ENCODE measurements around the gene TIPARP.

The TIPARP gene

GRCh38 chr3:156694536-156694935 lies 20.1 kb downstream of the TIPARP start:
- Histone ChIP-seq H2BK15ac (replicated peaks; ENCODE audit: low read depth) (no peak overlapping the region), H3K79me1 (ENCODE audit: low read length) (peaks cover 3% of the 10 kb centered on the region), H4K8ac (ENCODE audit: low read depth, low read length) (no peak overlapping the region), H3K9ac (ENCODE audit: low read length) (no peak overlapping the region), H2BK5ac (ENCODE audit: low read length) (no peak overlapping the region), H3K4me2 (ENCODE audit: low read length) (no peak overlapping the region), H3K4ac (ENCODE audit: low read depth, low read length) (no peak overlapping the region), H3K4me1 (ENCODE audit: control insufficient read depth, low read depth, low read length) (no peaks in the 10 kb centered on the region), H3K56ac (ENCODE audit: low read length) (no peak overlapping the region), H2AK5ac (ENCODE audit: low read length) (no peak overlapping the region), H2BK120ac (ENCODE audit: low read depth, low read length) (no peak overlapping the region), H4K5ac (ENCODE audit: low read length) (no peak overlapping the region), H3K4me3 (ENCODE audit: low read length) (no peak overlapping the region), H3K23ac (ENCODE audit: low read length) (no peak overlapping the region), H3K36me3 (ENCODE audit: control insufficient read depth, insufficient read depth, low read length) (peaks cover 1% of the 10 kb centered on the region), H3K79me2 (ENCODE audit: control insufficient read depth, insufficient read depth, low read length) (peaks cover 4% of the 10 kb centered on the region), H3K27me3 (ENCODE audit: insufficient read depth, low read length, poor library complexity) (no peaks in the 10 kb centered on the region), H3K18ac (ENCODE audit: low read length) (no peak overlapping the region), H3K27ac (ENCODE audit: low read depth, low read length) (no peak overlapping the region)
- DNase-seq, result no peak

- Histone ChIP-seq H2AK5ac (ENCODE audit: low read length) (no peak overlapping the region), H3K27me3 (ENCODE audit: insufficient read depth, low read length, poor library complexity) (no peaks in the 10 kb centered on the region), H4K8ac (ENCODE audit: low read depth, low read length) (no peak overlapping the region), H3K27ac (ENCODE audit: low read depth, low read length) (no peak overlapping the region), H3K23ac (ENCODE audit: low read length) (no peak overlapping the region), H2BK15ac (replicated peaks; ENCODE audit: low read depth) (no peak overlapping the region), H3K79me2 (ENCODE audit: control insufficient read depth, insufficient read depth, low read length) (no peaks in the 10 kb centered on the region), H2BK5ac (ENCODE audit: low read length) (no peak overlapping the region), H3K79me1 (ENCODE audit: low read length) (no peaks in the 10 kb centered on the region), H3K56ac (ENCODE audit: low read length) (no peak overlapping the region), H3K36me3 (ENCODE audit: control insufficient read depth, insufficient read depth, low read length) (peaks cover 2% of the 10 kb centered on the region), H4K5ac (ENCODE audit: low read length) (no peak overlapping the region), H3K4me2 (ENCODE audit: low read length) (no peak overlapping the region), H3K4ac (ENCODE audit: low read depth, low read length) (no peak overlapping the region), H3K4me1 (ENCODE audit: control insufficient read depth, low read depth, low read length) (no peaks in the 10 kb centered on the region), H3K18ac (ENCODE audit: low read length) (no peak overlapping the region), H2BK120ac (ENCODE audit: low read depth, low read length) (no peak overlapping the region), H3K9ac (ENCODE audit: low read length) (no peak overlapping the region), H3K4me3 (ENCODE audit: low read length) (no peak overlapping the region)
- DNase-seq, result no peak
- no CpG with 5 or more reads among the region's 1 CpG for WGBS (ENCODE audit: extremely low coverage, insufficient coverage, low lambda C conversion rate)
Observed at GRCh38 chr3:156702367-156702766, 28.0 kb downstream of the TIPARP start.

- no peak for DNase-seq
- Histone ChIP-seq H3K4ac (ENCODE audit: low read depth, low read length) (no peak overlapping the region), H3K27me3 (ENCODE audit: insufficient read depth, low read length, poor library complexity) (no peaks in the 10 kb centered on the region), H2BK5ac (ENCODE audit: low read length) (no peak overlapping the region), H2AK5ac (ENCODE audit: low read length) (no peak overlapping the region), H3K36me3 (ENCODE audit: control insufficient read depth, insufficient read depth, low read length) (peaks cover 2% of the 10 kb centered on the region), H3K4me2 (ENCODE audit: low read length) (no peak overlapping the region), H2BK120ac (ENCODE audit: low read depth, low read length) (no peak overlapping the region), H3K79me2 (ENCODE audit: control insufficient read depth, insufficient read depth, low read length) (no peaks in the 10 kb centered on the region), H3K4me1 (ENCODE audit: control insufficient read depth, low read depth, low read length) (no peaks in the 10 kb centered on the region), H3K23ac (ENCODE audit: low read length) (no peak overlapping the region), H3K9ac (ENCODE audit: low read length) (no peak overlapping the region), H3K4me3 (ENCODE audit: low read length) (no peak overlapping the region), H4K5ac (ENCODE audit: low read length) (no peak overlapping the region), H3K18ac (ENCODE audit: low read length) (no peak overlapping the region), H3K56ac (ENCODE audit: low read length) (no peak overlapping the region), H3K27ac (ENCODE audit: low read depth, low read length) (no peak overlapping the region), H2BK15ac (replicated peaks; ENCODE audit: low read depth) (no peak overlapping the region), H4K8ac (ENCODE audit: low read depth, low read length) (no peak overlapping the region), H3K79me1 (ENCODE audit: low read length) (no peaks in the 10 kb centered on the region)
- no CpG with 5 or more reads among the region's 4 CpGs for WGBS (ENCODE audit: extremely low coverage, insufficient coverage, low lambda C conversion rate)
Observed at GRCh38 chr3:156704370-156705036, 30.1 kb downstream of the TIPARP start.

GRCh38 chr3:156705761-156706616 lies 31.6 kb downstream of the TIPARP start:
- peaks cover 2% of the 10 kb centered on the region for H3K36me3 ChIP-seq (ENCODE audit: control insufficient read depth, insufficient read depth, low read length)

GRCh38 chr3:156707588-156707987 lies 33.2 kb downstream of the TIPARP start:
- Histone ChIP-seq H3K27me3 (ENCODE audit: insufficient read depth, low read length, poor library complexity) (no peaks in the 10 kb centered on the region), H2BK5ac (ENCODE audit: low read length) (no peak overlapping the region), H3K4me1 (ENCODE audit: control insufficient read depth, low read depth, low read length) (no peaks in the 10 kb centered on the region), H3K79me1 (ENCODE audit: low read length) (no peaks in the 10 kb centered on the region), H3K56ac (ENCODE audit: low read length) (no peak overlapping the region), H2BK15ac (replicated peaks; ENCODE audit: low read depth) (no peak overlapping the region), H3K18ac (ENCODE audit: low read length) (no peak overlapping the region), H3K27ac (ENCODE audit: low read depth, low read length) (no peak overlapping the region), H2BK120ac (ENCODE audit: low read depth, low read length) (no peak overlapping the region), H4K5ac (ENCODE audit: low read length) (no peak overlapping the region), H3K79me2 (ENCODE audit: control insufficient read depth, insufficient read depth, low read length) (no peaks in the 10 kb centered on the region), H3K36me3 (ENCODE audit: control insufficient read depth, insufficient read depth, low read length) (peaks cover 2% of the 10 kb centered on the region), H3K4me3 (ENCODE audit: low read length) (no peak overlapping the region), H3K9ac (ENCODE audit: low read length) (no peak overlapping the region), H3K4ac (ENCODE audit: low read depth, low read length) (no peak overlapping the region), H3K4me2 (ENCODE audit: low read length) (no peak overlapping the region), H2AK5ac (ENCODE audit: low read length) (no peak overlapping the region), H4K8ac (ENCODE audit: low read depth, low read length) (no peak overlapping the region), H3K23ac (ENCODE audit: low read length) (no peak overlapping the region)
- WGBS (ENCODE audit: extremely low coverage, insufficient coverage, low lambda C conversion rate), result no CpG with 5 or more reads among the region's 7 CpGs
- no peak for DNase-seq

More at GRCh38 chr3:156705761-156706616, 31.6 kb downstream of the TIPARP start:
- no peak overlapping the region for H3K9ac ChIP-seq (ENCODE audit: low read length)
- H3K79me2 ChIP-seq (ENCODE audit: control insufficient read depth, insufficient read depth, low read length), result no peaks in the 10 kb centered on the region
- no peak overlapping the region for H3K4me3 ChIP-seq (ENCODE audit: low read length)
- H3K4ac ChIP-seq (ENCODE audit: low read depth, low read length), result no peak overlapping the region
- H3K79me1 ChIP-seq (ENCODE audit: low read length), result no peaks in the 10 kb centered on the region
- no peak overlapping the region for H2BK15ac ChIP-seq (replicated peaks; ENCODE audit: low read depth)
- H3K56ac ChIP-seq (ENCODE audit: low read length), result no peak overlapping the region
- no peak overlapping the region for H2BK5ac ChIP-seq (ENCODE audit: low read length)
- H3K4me1 ChIP-seq (ENCODE audit: control insufficient read depth, low read depth, low read length), result no peaks in the 10 kb centered on the region
- H3K27me3 ChIP-seq (ENCODE audit: insufficient read depth, low read length, poor library complexity), result no peaks in the 10 kb centered on the region
- no peak overlapping the region for H4K5ac ChIP-seq (ENCODE audit: low read length)
- H2AK5ac ChIP-seq (ENCODE audit: low read length), result no peak overlapping the region
- WGBS (ENCODE audit: extremely low coverage, insufficient coverage, low lambda C conversion rate), result no CpG with 5 or more reads among the region's 3 CpGs
- H3K23ac ChIP-seq (ENCODE audit: low read length), result no peak overlapping the region
- no peak overlapping the region for H3K4me2 ChIP-seq (ENCODE audit: low read length)
- H2BK120ac ChIP-seq (ENCODE audit: low read depth, low read length), result no peak overlapping the region
- H3K18ac ChIP-seq (ENCODE audit: low read length), result no peak overlapping the region
- H4K8ac ChIP-seq (ENCODE audit: low read depth, low read length), result no peak overlapping the region
- no peak overlapping the region for H3K27ac ChIP-seq (ENCODE audit: low read depth, low read length)
- DNase-seq, result no peak

Data from mesendoderm (in vitro differentiated cells).